Measurements from ENCODE around the gene CD79B. TPM values are rescaled to one million over a fixed set of nuclear protein-coding genes. Genes with fewer than 3 reads are reported as not detected.
"Not testable (repeated sequence)": the region's sequence is repeated elsewhere in the genome, so short reads cannot be mapped to it uniquely, and the experiment has no call there.

CD79B gene
- total RNA-seq, 1 experiment from 2014 or later, result 0.59 TPM

DNA sequence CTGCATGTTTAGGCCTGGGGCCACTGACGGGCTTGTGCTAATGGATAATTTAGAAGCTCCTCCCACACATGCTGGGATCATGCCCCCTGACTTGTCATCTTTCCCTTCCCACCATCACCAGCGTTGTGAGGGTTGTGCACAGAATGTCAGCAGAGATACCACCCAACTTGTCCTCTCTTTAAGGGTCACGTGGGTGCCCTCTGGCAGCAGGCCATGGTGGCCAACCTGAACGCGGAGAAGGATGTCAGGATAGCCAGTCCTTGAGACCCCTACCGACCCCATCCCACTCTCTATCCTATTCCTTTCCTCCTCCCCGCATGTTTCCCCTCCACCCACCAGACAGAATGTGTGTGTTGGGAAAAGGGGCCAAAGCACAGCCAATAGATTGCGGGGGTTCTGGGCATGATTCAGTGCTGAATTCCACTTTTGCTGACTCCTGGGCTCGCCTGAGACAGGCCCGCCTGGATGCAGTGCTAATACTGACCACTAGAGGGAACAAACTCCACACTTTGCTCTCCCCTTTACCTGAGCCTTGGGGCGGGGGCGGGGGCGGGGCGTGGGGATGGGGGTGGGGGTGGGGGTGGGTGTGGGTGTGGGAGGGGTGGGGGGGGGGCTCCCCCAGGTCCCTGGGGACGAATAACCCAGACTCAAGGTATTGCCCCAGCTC is 50.1 kb downstream of the CD79B start, which contains the start of gene GH2:
Gene GH2, minus strand, starts transcription at position 10 of the 667 bp plus-strand sequence. CDS start 143 bp downstream, outside the sequence.
- no peaks in the 10 kb centered on the region for H3K27me3 ChIP-seq (ENCODE audit: insufficient read depth, low read length)
- TF ChIP-seq YY1 (IDR thresholded peaks at IDR 0.05; ENCODE audit: extremely low read depth, insufficient replicate concordance, low read depth, low read length), result no peak
- TF ChIP-seq, protein P1, sequence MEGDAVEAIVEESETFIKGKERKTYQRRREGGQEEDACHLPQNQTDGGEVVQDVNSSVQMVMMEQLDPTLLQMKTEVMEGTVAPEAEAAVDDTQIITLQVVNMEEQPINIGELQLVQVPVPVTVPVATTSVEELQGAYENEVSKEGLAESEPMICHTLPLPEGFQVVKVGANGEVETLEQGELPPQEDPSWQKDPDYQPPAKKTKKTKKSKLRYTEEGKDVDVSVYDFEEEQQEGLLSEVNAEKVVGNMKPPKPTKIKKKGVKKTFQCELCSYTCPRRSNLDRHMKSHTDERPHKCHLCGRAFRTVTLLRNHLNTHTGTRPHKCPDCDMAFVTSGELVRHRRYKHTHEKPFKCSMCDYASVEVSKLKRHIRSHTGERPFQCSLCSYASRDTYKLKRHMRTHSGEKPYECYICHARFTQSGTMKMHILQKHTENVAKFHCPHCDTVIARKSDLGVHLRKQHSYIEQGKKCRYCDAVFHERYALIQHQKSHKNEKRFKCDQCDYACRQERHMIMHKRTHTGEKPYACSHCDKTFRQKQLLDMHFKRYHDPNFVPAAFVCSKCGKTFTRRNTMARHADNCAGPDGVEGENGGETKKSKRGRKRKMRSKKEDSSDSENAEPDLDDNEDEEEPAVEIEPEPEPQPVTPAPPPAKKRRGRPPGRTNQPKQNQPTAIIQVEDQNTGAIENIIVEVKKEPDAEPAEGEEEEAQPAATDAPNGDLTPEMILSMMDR (IDR thresholded peaks at IDR 0.05 in 2 of 3, conservative IDR thresholded peaks at IDR 0.05 in 1 of 3; ENCODE audit: borderline replicate concordance in 1 of 3, insufficient read depth in 1 of 3, low read depth in 2 of 3, low read length in 2 of 3), result peak; percentile 44 to 89 (median 76); a peak in 5 of 6 replicates
- H3K4me1 ChIP-seq (ENCODE audit: control insufficient read depth in 1 of 2, insufficient read depth in 2 of 2, low read length in 2 of 2), result peaks cover 0 to 7% of the 10 kb centered on the region in 2 experiments; a peak in 3 of 4 replicates
- no peak within 1 kb of the TSS for H3K9ac ChIP-seq (ENCODE audit: low read length)
- H3K4me2 ChIP-seq (ENCODE audit: low read length), result peak within 1 kb of the TSS; percentile 55
- intact Hi-C loops (cut with micrococcal nuclease), result no loop called here
- H3K79me2 ChIP-seq (ENCODE audit: insufficient read depth, low read length), result no peaks in the 10 kb centered on the region
- DNase-seq (ENCODE audit: low read depth, low spot score) (peak; percentile 56), ATAC-seq (peak; percentile 97)
- H3K4me3 ChIP-seq (replicated peaks in 1 of 2; ENCODE audit: low read depth in 1 of 2, low read length in 2 of 2), result no peak within 1 kb of the TSS
- H3K9me2 ChIP-seq (ENCODE audit: insufficient read depth), result no peaks in the 10 kb centered on the region
- RAD21 ChIA-PET (ENCODE audit: low non-redundant PET in 1 of 2, low total read pairs in 2 of 2, uncharacterized antibody in 2 of 2, unreplicated experiment in 2 of 2), result no interaction called here
- CTCF ChIA-PET, result interaction anchor here (1.2 to 2.1 kb wide), 8 partner anchors 11 to 252 kb away, joined by 4 to 14 read pairs (median 6); no protein-coding TSS in a partner anchor
- no peaks in the 10 kb centered on the region for H3K36me3 ChIP-seq (ENCODE audit: control insufficient read depth in 1 of 2, insufficient read depth in 2 of 2, low read length in 2 of 2)
- BruUV-seq (replicated peaks), result no TSS peak
- no peaks in the 10 kb centered on the region for H3K9me3 ChIP-seq (ENCODE audit: control insufficient read depth in 1 of 2, insufficient read depth in 1 of 2, low read depth in 1 of 2, low read length in 2 of 2)
- no peak within 1 kb of the TSS for H3K27ac ChIP-seq (ENCODE audit: low read depth, low read length)
- peak within 1 kb of the TSS; percentile 92 for H2AFZ ChIP-seq (ENCODE audit: low read depth, low read length, poor library complexity, severe bottlenecking)
- no peaks in the 10 kb centered on the region for H4K20me1 ChIP-seq (ENCODE audit: insufficient read depth)
- POLR2A ChIA-PET, result interaction anchor here (0.8 kb wide), 1 partner anchor 263 kb away, joined by 3 read pairs; no protein-coding TSS in a partner anchor

DNA sequence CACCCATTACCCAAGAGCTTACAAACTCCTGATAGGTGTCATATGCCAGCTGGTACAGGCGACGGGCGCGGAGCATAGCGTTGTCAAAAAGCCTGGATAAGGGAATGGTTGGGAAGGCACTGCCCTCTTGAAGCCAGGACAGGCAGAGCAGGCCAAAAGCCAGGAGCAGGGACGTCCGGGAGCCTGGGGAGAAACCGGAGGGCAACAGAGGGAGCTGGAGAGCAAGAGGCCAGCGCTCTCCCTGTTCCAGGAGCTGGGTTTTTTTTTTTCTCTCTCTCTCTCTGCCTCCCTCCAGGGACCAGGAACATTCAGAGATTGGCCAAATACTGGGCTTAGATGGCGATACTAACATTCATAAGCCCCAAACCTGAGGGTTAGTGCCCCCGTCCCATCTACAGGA is 50.8 kb downstream of the CD79B start:
- intact Hi-C loops (cut with micrococcal nuclease); BruUV-seq (replicated peaks); H2AFZ ChIP-seq (ENCODE audit: low read depth, low read length, poor library complexity, severe bottlenecking); H3K4me1 ChIP-seq (ENCODE audit: control insufficient read depth in 1 of 2, insufficient read depth in 2 of 2, low read length in 2 of 2); POLR2A ChIA-PET; DNase-seq (ENCODE audit: low read depth, low spot score); H3K4me3 ChIP-seq (replicated peaks in 1 of 2; ENCODE audit: low read depth in 1 of 2, low read length in 2 of 2); H4K20me1 ChIP-seq (ENCODE audit: insufficient read depth); H3K79me2 ChIP-seq (ENCODE audit: insufficient read depth, low read length); ATAC-seq; H3K9me2 ChIP-seq (ENCODE audit: insufficient read depth); H3K27me3 ChIP-seq (ENCODE audit: insufficient read depth, low read length); RAD21 ChIA-PET (ENCODE audit: low non-redundant PET in 1 of 2, low total read pairs in 2 of 2, uncharacterized antibody in 2 of 2, unreplicated experiment in 2 of 2); H3K9me3 ChIP-seq (ENCODE audit: control insufficient read depth in 1 of 2, insufficient read depth in 1 of 2, low read depth in 1 of 2, low read length in 2 of 2); H3K4me2 ChIP-seq (ENCODE audit: low read length); H3K36me3 ChIP-seq (ENCODE audit: control insufficient read depth in 1 of 2, insufficient read depth in 2 of 2, low read length in 2 of 2); H3K27ac ChIP-seq (ENCODE audit: low read depth, low read length); H3K9ac ChIP-seq (ENCODE audit: low read length): not testable (repeated sequence)
- TF ChIP-seq, protein P1 (IDR thresholded peaks at IDR 0.05 in 2 of 3, conservative IDR thresholded peaks at IDR 0.05 in 1 of 3; ENCODE audit: borderline replicate concordance in 1 of 3, insufficient read depth in 1 of 3, low read depth in 2 of 3, low read length in 2 of 3), result peak in 2 of 3 experiments; percentile 11; a peak in 1 of 6 replicates
- CTCF ChIA-PET, result interaction anchor here (0.6 to 1.5 kb wide), 7 partner anchors 11 to 1218 kb away, joined by 3 to 6 read pairs (median 5); no protein-coding TSS in a partner anchor

Measured in HCT116 (cell line).